Left ventricle myocardium inferior (tissue), 1 donor: Measurements from ENCODE around the gene VENTX. TPM values are rescaled to one million over a fixed set of nuclear protein-coding genes. Genes with fewer than 3 reads are reported as not detected.

Experiments
- DNase-seq: peaks from one replicate; pipeline ENCODE4 v3.0.0-alpha.2; 2020
- H3K27ac ChIP-seq: fragments of 200-600 bp; replicated peaks from 2 replicates; pipeline ENCODE4 v1.8.0; 2021
- H3K27me3 ChIP-seq: fragments of 200-600 bp; 2 replicates; pipeline ENCODE4 v1.8.0; 2021; ENCODE audit warnings: low read depth
- H3K36me3 ChIP-seq: fragments of 200-600 bp; 2 replicates; pipeline ENCODE4 v1.8.0; 2021
- H3K4me1 ChIP-seq: fragments of 200-600 bp; 2 replicates; pipeline ENCODE4 v1.8.0; 2021
- H3K4me3 ChIP-seq: fragments of 200-600 bp; 2 replicates; pipeline ENCODE4 v1.8.0; 2021; ENCODE audit warnings: mild to moderate bottlenecking, moderate library complexity
- H3K9me3 ChIP-seq: fragments of 200-600 bp; replicated peaks from 2 replicates; pipeline ENCODE4 v1.8.0; 2021
- intact Hi-C: fragments of 100-400 bp; cut with micrococcal nuclease; formaldehyde crosslinking; loops from one replicate; pipeline ENCODE4 v1.11.0; 2022
- long read RNA-seq: library from polyadenylated mRNA; unstranded; transcript quantifications from one replicate; pipeline ENCODE4 v2.0.0, GENCODE V29; 2021
- total RNA-seq: library from RNA; stranded (reverse); fragmentation: NEBNext Ultra II Directional; extraction: Animal tissue kit (Norgen Biotek cat#: 25700); gene quantifications from one replicate; pipeline ENCODE4 v1.2.1, GENCODE V29; 2021
- TF ChIP-seq, protein P1 (sequence below): fragments of 200-600 bp; IDR thresholded peaks from 2 replicates; pipeline ENCODE4 v1.8.0; 2021; ENCODE audit warnings: antibody characterized with exemption, mild to moderate bottlenecking, borderline replicate concordance
- donor health status: DM: no; HTN: yes; CAD: no; lungs with severe emphysema.

Gene VENTX
- total RNA-seq = 0.33 TPM
- long read RNA-seq, partial matches to known transcripts = 0 of 1 reads
- long read RNA-seq, other reads (novel, unspliced or antisense) = 0 of 1 reads

DNA sequence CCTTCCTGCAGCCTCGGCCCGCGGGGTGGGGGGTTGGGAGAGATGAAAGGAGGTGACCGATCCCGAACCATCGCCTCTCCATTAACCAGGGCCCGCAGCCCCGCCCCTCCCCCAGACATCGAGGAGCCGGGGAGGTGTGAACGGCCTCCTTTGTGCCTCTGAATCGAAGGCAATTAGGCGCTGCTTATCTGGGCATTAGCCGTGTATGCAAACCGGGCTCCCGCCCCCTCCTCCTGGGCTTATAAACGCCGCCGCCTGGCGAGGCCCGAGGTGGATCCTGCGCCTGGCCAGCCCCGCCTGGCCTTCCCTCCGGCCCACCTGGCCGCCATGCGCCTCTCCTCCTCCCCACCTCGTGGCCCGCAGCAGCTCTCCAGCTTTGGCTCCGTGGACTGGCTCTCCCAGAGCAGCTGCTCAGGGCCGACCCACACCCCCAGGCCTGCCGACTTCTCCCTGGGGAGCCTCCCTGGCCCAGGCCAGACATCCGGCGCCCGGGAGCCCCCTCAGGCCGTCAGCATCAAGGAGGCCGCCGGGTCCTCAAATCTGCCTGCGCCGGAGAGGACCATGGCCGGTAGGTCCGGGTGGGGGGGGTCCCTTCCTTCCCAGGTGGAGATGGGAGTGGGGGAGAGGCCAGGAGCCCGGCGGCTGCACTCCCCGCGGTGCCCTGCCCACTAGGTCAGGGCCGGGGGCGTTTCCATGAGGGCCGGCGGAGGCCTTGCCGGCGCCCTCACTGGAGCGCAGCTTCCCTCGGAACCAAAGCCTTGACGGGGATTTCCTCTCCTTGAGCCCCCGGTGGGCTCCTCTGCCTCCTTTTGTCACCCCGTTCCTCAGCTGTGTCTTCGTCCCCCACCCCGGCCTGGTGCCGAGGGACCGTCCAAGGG lies at the start of gene VENTX:
TSS of gene VENTX (plus strand) at position 268 of the 878 bp plus-strand sequence. CDS start at position 328, 60 bp downstream.
- H3K4me1 ChIP-seq = peaks cover 20% of the 10 kb centered on the region
- peak within 1 kb of the TSS; percentile 43 for H3K4me3 ChIP-seq
- H3K9me3 ChIP-seq = no peaks in the 10 kb centered on the region
- TF ChIP-seq, protein P1, sequence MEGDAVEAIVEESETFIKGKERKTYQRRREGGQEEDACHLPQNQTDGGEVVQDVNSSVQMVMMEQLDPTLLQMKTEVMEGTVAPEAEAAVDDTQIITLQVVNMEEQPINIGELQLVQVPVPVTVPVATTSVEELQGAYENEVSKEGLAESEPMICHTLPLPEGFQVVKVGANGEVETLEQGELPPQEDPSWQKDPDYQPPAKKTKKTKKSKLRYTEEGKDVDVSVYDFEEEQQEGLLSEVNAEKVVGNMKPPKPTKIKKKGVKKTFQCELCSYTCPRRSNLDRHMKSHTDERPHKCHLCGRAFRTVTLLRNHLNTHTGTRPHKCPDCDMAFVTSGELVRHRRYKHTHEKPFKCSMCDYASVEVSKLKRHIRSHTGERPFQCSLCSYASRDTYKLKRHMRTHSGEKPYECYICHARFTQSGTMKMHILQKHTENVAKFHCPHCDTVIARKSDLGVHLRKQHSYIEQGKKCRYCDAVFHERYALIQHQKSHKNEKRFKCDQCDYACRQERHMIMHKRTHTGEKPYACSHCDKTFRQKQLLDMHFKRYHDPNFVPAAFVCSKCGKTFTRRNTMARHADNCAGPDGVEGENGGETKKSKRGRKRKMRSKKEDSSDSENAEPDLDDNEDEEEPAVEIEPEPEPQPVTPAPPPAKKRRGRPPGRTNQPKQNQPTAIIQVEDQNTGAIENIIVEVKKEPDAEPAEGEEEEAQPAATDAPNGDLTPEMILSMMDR = no peak
- no peak for DNase-seq
- no peak within 1 kb of the TSS for H3K27ac ChIP-seq
- no peaks in the 10 kb centered on the region for H3K36me3 ChIP-seq
- peaks cover 99% of the 10 kb centered on the region for H3K27me3 ChIP-seq
- intact Hi-C loops = no loop called here

- peaks cover 15% of the 10 kb centered on the region for H3K9me3 ChIP-seq
- H3K36me3 ChIP-seq = no peaks in the 10 kb centered on the region
- H3K4me1 ChIP-seq = no peaks in the 10 kb centered on the region
- H3K4me3 ChIP-seq = no peak overlapping the region
- H3K27ac ChIP-seq = no peak overlapping the region
- DNase-seq = no peak
- peaks cover 80% of the 10 kb centered on the region for H3K27me3 ChIP-seq
- TF ChIP-seq, protein P1 = no peak
- intact Hi-C loops = no loop called here
These were observed 49.6 kb upstream of the VENTX start for GRCh38 chr10:133187906-133188681.

DNA sequence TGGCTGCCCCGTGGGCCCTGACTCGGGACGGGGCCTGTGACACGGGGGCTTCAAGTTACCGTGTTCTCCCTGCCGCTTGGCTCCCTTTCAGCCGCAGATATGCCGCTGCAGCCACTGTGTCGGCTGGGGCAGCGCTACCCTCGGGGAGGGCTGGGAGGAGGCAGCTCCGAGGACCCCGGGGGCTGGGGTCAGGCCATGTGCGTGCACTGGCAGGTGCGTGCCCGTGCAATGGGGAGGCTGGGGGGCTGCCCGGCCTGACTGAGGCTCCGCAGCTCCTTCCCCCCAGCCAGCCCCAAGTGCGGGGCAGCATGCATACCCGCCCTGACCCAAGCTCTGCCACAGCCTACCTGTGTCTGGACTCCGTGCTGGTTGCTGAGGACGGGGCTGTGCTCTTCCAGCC lies 48.4 kb upstream of the VENTX start:
- Histone ChIP-seq H3K36me3 (no peaks in the 10 kb centered on the region), H3K4me3 (no peak overlapping the region), H3K27ac (no peak overlapping the region), H3K9me3 (peaks cover 27% of the 10 kb centered on the region), H3K27me3 (peaks cover 75% of the 10 kb centered on the region), H3K4me1 (no peaks in the 10 kb centered on the region)
- DNase-seq = no peak
- TF ChIP-seq, protein P1 = no peak
- intact Hi-C loops = no loop called here

GRCh38 chr10:133189726-133190125 lies 47.9 kb upstream of the VENTX start:
- TF ChIP-seq, protein P1 = no peak
- Histone ChIP-seq H3K27ac (no peak overlapping the region), H3K36me3 (no peaks in the 10 kb centered on the region), H3K4me3 (no peak overlapping the region), H3K27me3 (peaks cover 74% of the 10 kb centered on the region), H3K9me3 (peaks cover 32% of the 10 kb centered on the region), H3K4me1 (no peaks in the 10 kb centered on the region)
- intact Hi-C loops = no loop called here
- DNase-seq = no peak

DNA sequence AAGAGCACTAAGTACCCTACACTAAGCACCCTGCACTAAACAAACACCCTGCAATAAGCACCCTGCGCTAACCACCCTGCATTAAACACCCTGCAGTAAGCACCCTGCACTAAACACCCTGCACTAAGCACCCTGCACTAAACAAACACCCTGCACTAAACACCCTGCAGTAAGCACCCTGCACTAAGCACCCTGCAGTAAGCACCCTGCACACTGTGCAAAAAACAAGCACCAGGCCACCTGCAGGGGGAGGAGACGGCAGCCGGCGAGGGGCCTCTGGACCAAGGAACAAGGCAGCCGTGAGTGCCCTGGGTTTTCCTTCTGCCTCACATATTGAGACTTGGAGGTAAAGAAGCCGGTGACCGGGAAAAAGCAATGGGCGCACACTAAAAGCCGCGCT lies 47.4 kb upstream of the VENTX start:
- Histone ChIP-seq H3K4me3 (no peak overlapping the region), H3K4me1 (no peaks in the 10 kb centered on the region), H3K27me3 (peaks cover 73% of the 10 kb centered on the region), H3K27ac (no peak overlapping the region), H3K36me3 (no peaks in the 10 kb centered on the region), H3K9me3 (peaks cover 34% of the 10 kb centered on the region)
- no peak for DNase-seq
- TF ChIP-seq, protein P1 = no peak
- intact Hi-C loops = no loop called here
